Caco-2 (cell line): ENCODE measurements around the gene SIPA1. TPM values are rescaled to one million over a fixed set of nuclear protein-coding genes. Genes with fewer than 3 reads are reported as not detected.
A peak's percentile ranks its signal among the peaks of the same experiment; 100 is the strongest.

Experiments used
- BruUV-seq: library from RNA; stranded (reverse); fragments of 400-500 nt; replicated peaks from 2 replicates; lab custom pipeline; 2021; lab: Mats Ljungman, UMichigan
- CTCF ChIA-PET: fragments of 300-600 bp; sonication (Branson Sonifier 250); formaldehyde crosslinking; loops from one replicate; lab custom pipeline; 2022; ENCODE audit warnings: antibody characterized with exemption; lab: Charles Lee
- POLR2A ChIA-PET: fragments of 300-600 bp; sonication (Branson Sonifier 250); formaldehyde crosslinking; loops from one replicate; lab custom pipeline; 2022; ENCODE audit warnings: antibody characterized with exemption; lab: Charles Lee
- DNase-seq, 2 experiments: peaks; one replicate each; pipeline versions ENCODE4 v3.0.0 to v3.0.0-alpha.2; 2020 to 2022
- H3K27me3 ChIP-seq: replicated peaks from 2 replicates; pipeline ENCODE4 v1.6.0; 2011; ENCODE audit warnings: low read length; ENCODE audit not compliant: control insufficient read depth, insufficient read depth
- H3K36me3 ChIP-seq: 2 replicates; pipeline ENCODE4 v1.5.1; 2011; ENCODE audit warnings: low read length; ENCODE audit not compliant: control insufficient read depth, insufficient read depth
- H3K4me1 ChIP-seq: fragments of 250-450 bp; sonication (Bioruptor Pico); 2 replicates; pipeline ENCODE4 v1.5.1; 2020; ENCODE audit warnings: mild to moderate bottlenecking
- H3K4me3 ChIP-seq: 2 replicates; pipeline ENCODE4 v1.5.1; 2011; ENCODE audit warnings: low read depth, mild to moderate bottlenecking, control low read depth, low read length
- H3K9me3 ChIP-seq: fragments of 250-450 bp; sonication (Bioruptor Pico); 2 replicates; pipeline ENCODE4 v1.5.1; 2020; ENCODE audit warnings: mild to moderate bottlenecking, moderate library complexity
- H3K27ac Mint-ChIP-seq: one replicate; pipeline ENCODE4 v1.8.0; 2022; ENCODE audit warnings: mixed read lengths; ENCODE audit not compliant: unreplicated experiment
- H3K27me3 Mint-ChIP-seq: one replicate; pipeline ENCODE4 v1.8.0; 2022; ENCODE audit warnings: mixed read lengths; ENCODE audit not compliant: insufficient read depth, unreplicated experiment
- H3K36me3 Mint-ChIP-seq: one replicate; pipeline ENCODE4 v1.8.0; 2022; ENCODE audit warnings: mild to moderate bottlenecking, mixed read lengths; ENCODE audit not compliant: insufficient read depth, unreplicated experiment
- H3K4me1 Mint-ChIP-seq: one replicate; pipeline ENCODE4 v1.8.0; 2022; ENCODE audit warnings: low read depth, mixed read lengths; ENCODE audit not compliant: unreplicated experiment
- H3K4me3 Mint-ChIP-seq: one replicate; pipeline ENCODE4 v1.8.0; 2022; ENCODE audit warnings: mild to moderate bottlenecking, moderate library complexity, mixed read lengths; ENCODE audit not compliant: unreplicated experiment
- H3K9me3 Mint-ChIP-seq: one replicate; pipeline ENCODE4 v1.8.0; 2022; ENCODE audit warnings: mixed read lengths; ENCODE audit not compliant: unreplicated experiment
- intact Hi-C: fragments of 100-400 bp; cut with micrococcal nuclease; formaldehyde crosslinking; loops from one replicate; pipeline ENCODE4 v1.10.0; 2022; ENCODE audit not compliant: unreplicated experiment
- total RNA-seq: library from RNA; stranded (reverse); gene quantifications from 2 replicates; pipeline ENCODE4 v1.2.3, GENCODE V29; 2022
- TF ChIP-seq, protein P1 (sequence below), 2 experiments: fragments of 200-600 bp in 1 of 2; IDR thresholded peaks; 1 replicate in 1 of 2; 2 replicates in 1 of 2; pipeline versions ENCODE4 v1.5.1 to v1.8.0; 2011 to 2022; ENCODE audit warnings: antibody characterized with exemption in 1 of 2, control low read depth in 1 of 2, inconsistent platforms in 1 of 2, low read depth in 1 of 2, low read length in 1 of 2, mild to moderate bottlenecking in 1 of 2, moderate library complexity in 1 of 2; ENCODE audit not compliant: insufficient read depth in 1 of 2, severe bottlenecking in 1 of 2, unreplicated experiment in 1 of 2

The SIPA1 gene
- total RNA-seq, 1 experiment from 2014 or later = 30.5 TPM

GRCh38 chr11:65651339-65651588 lies 13.4 kb downstream of the SIPA1 start:
- H3K27ac Mint-ChIP-seq = peak overlapping the region; percentile 96
- POLR2A ChIA-PET = interaction anchor here (0.5 to 2.4 kb wide), 2 partner anchors 12 to 162 kb away, joined by 3 to 14 read pairs; partner anchors contain the start of gene RELA

GRCh38 chr11:65651589-65652510 lies 13.9 kb downstream of the SIPA1 start:
- peak overlapping the region; percentile 59 for H3K4me3 ChIP-seq
- ChIA-PET POLR2A (interaction anchor here (0.6 to 2.4 kb wide), 2 partner anchors 11 to 162 kb away, joined by 3 to 14 read pairs; partner anchors contain the start of gene RELA), CTCF (interaction anchor here (1.0 kb wide), 1 partner anchor 14 kb away, joined by 3 read pairs; the partner anchor contains the start of gene SIPA1)
- Mint-ChIP-seq H3K36me3 (peaks cover 57% of the 10 kb centered on the region), H3K4me3 (peak overlapping the region; percentile 76), H3K9me3 (no peaks in the 10 kb centered on the region), H3K4me1 (peaks cover 18% of the 10 kb centered on the region), H3K27me3 (no peaks in the 10 kb centered on the region), H3K27ac (peak overlapping the region; percentile 96)
- intact Hi-C loops = loop anchor here (2.0 to 5.0 kb wide), 2 partner anchors 37 to 205 kb away; partner anchors contain the start of genes CFL1, MAP3K11 and PCNX3
- no peaks in the 10 kb centered on the region for H3K27me3 ChIP-seq
- TF ChIP-seq, protein P1, sequence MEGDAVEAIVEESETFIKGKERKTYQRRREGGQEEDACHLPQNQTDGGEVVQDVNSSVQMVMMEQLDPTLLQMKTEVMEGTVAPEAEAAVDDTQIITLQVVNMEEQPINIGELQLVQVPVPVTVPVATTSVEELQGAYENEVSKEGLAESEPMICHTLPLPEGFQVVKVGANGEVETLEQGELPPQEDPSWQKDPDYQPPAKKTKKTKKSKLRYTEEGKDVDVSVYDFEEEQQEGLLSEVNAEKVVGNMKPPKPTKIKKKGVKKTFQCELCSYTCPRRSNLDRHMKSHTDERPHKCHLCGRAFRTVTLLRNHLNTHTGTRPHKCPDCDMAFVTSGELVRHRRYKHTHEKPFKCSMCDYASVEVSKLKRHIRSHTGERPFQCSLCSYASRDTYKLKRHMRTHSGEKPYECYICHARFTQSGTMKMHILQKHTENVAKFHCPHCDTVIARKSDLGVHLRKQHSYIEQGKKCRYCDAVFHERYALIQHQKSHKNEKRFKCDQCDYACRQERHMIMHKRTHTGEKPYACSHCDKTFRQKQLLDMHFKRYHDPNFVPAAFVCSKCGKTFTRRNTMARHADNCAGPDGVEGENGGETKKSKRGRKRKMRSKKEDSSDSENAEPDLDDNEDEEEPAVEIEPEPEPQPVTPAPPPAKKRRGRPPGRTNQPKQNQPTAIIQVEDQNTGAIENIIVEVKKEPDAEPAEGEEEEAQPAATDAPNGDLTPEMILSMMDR (IDR thresholded peaks at IDR 0.05; ENCODE audit: insufficient read depth in 1 of 2, low read depth in 1 of 2, low read length in 1 of 2, severe bottlenecking in 1 of 2, unreplicated experiment in 1 of 2) = no peak
- H3K4me1 ChIP-seq = peaks cover 20% of the 10 kb centered on the region
- peak in 1 of 2 experiments; percentile 33 for DNase-seq
- no peaks in the 10 kb centered on the region for H3K9me3 ChIP-seq
- no peaks in the 10 kb centered on the region for H3K36me3 ChIP-seq
- TSS peak; percentile 1 for BruUV-seq

More at GRCh38 chr11:65651339-65651588, 13.4 kb downstream of the SIPA1 start:
- BruUV-seq = no TSS peak
- no peaks in the 10 kb centered on the region for H3K9me3 Mint-ChIP-seq
- no peaks in the 10 kb centered on the region for H3K36me3 ChIP-seq
- H3K4me1 ChIP-seq = peaks cover 22% of the 10 kb centered on the region
- peaks cover 18% of the 10 kb centered on the region for H3K4me1 Mint-ChIP-seq
- H3K27me3 Mint-ChIP-seq = no peaks in the 10 kb centered on the region
- no peak for DNase-seq
- intact Hi-C loops = loop anchor here (5.0 kb wide), 1 partner anchor 206 kb away; the partner anchor contains the start of gene CFL1
- TF ChIP-seq, protein P1 (IDR thresholded peaks at IDR 0.05; ENCODE audit: insufficient read depth in 1 of 2, low read depth in 1 of 2, low read length in 1 of 2, severe bottlenecking in 1 of 2, unreplicated experiment in 1 of 2) = no peak
- peak overlapping the region; percentile 76 for H3K4me3 Mint-ChIP-seq
- H3K4me3 ChIP-seq = no peak overlapping the region
- H3K36me3 Mint-ChIP-seq = peaks cover 51% of the 10 kb centered on the region
- H3K27me3 ChIP-seq = no peaks in the 10 kb centered on the region
- CTCF ChIA-PET = no interaction called here
- no peaks in the 10 kb centered on the region for H3K9me3 ChIP-seq

DNA sequence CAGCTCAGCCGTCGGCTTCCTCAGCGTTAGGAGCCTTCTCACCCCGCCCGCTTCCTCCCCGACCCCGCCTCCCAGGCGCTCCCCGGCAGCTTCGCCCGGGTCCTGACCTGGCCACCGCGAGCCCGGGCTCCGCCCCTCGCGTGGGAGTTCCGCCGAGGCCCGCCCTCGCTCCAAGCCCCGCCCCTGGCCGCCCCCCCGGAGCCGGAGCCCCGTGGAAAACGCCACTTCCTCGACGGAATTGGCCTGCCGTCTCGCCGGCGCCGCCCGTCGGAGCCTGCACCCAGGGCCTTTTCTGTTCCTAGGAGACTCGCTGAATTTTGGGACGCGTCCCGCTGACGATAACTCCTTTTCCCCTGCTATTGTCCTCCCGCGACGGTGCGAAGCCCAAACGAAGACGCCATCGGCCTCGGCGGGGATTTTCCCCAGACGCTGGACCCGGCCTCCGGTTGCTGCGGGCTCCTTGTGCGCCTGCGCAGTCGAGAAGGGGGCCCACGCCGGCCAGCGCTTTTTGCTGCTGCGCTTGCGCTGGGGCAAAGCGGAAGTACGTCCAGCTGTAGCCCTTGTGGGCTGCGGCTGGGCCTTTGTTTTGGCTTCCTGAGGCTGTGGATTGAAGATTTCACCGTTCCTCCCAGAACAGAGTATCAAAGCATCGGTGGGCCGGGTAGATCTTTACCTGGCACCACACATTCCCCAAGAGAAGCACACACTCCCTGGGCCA lies 14.8 kb downstream of the SIPA1 start:
- CTCF ChIA-PET = interaction anchor here (0.9 to 1.0 kb wide), 3 partner anchors 15 to 1332 kb away, joined by 3 to 4 read pairs (median 4); partner anchors contain the start of gene SIPA1
- TSS peak; percentile 60 for BruUV-seq

More for the DNA sequence above, 14.8 kb downstream of the SIPA1 start:
- 0 out of 2 replicates have a peak, but pooled peaks cover under 1% of the 10 kb centered on the region for H3K36me3 ChIP-seq
- H3K27ac Mint-ChIP-seq = peak overlapping the region; percentile 96
- peak overlapping the region; percentile 59 for H3K4me3 ChIP-seq
- TF ChIP-seq, protein P1 (IDR thresholded peaks at IDR 0.05; ENCODE audit: insufficient read depth in 1 of 2, low read depth in 1 of 2, low read length in 1 of 2, severe bottlenecking in 1 of 2, unreplicated experiment in 1 of 2) = no peak
- H3K27me3 Mint-ChIP-seq = no peaks in the 10 kb centered on the region
- peaks cover 18% of the 10 kb centered on the region for H3K4me1 ChIP-seq
- peaks cover 66% of the 10 kb centered on the region for H3K36me3 Mint-ChIP-seq
- intact Hi-C loops = loop anchor here (2.0 to 5.0 kb wide), 2 partner anchors 38 to 205 kb away; partner anchors contain the start of genes CFL1, MAP3K11 and PCNX3
- DNase-seq = peak; percentile 93 to 96
- H3K9me3 ChIP-seq = no peaks in the 10 kb centered on the region
- H3K4me3 Mint-ChIP-seq = peak overlapping the region; percentile 76
- no peaks in the 10 kb centered on the region for H3K27me3 ChIP-seq
- POLR2A ChIA-PET = interaction anchor here (0.6 to 2.4 kb wide), 5 partner anchors 10 to 1806 kb away, joined by 3 to 14 read pairs (median 5); partner anchors contain the start of genes PCNX3 and RELA
- no peaks in the 10 kb centered on the region for H3K9me3 Mint-ChIP-seq
- H3K4me1 Mint-ChIP-seq = peaks cover 18% of the 10 kb centered on the region
